HFFc6 (cell line): ENCODE results near the gene HSF5. TPM values are rescaled to one million over a fixed set of nuclear protein-coding genes. Genes with fewer than 3 reads are reported as not detected.
"Not testable (repeated sequence)": the region's sequence is repeated elsewhere in the genome, so short reads cannot be mapped to it uniquely, and the experiment has no call there.

Experiments used
- DNase-seq: peaks from one replicate; pipeline ENCODE4 v3.0.0-alpha.2; 2018
- H3K27ac Mint-ChIP-seq: 2 replicates; pipeline ENCODE4 v1.8.0; 2020; ENCODE audit warnings: mild to moderate bottlenecking, mixed read lengths
- H3K27me3 Mint-ChIP-seq: 2 replicates; pipeline ENCODE4 v1.8.0; 2021; ENCODE audit warnings: mild to moderate bottlenecking, moderate library complexity, mixed read lengths; ENCODE audit not compliant: insufficient read depth
- H3K36me3 Mint-ChIP-seq: 2 replicates; pipeline ENCODE4 v1.8.0; 2021; ENCODE audit warnings: low read depth, mixed read lengths
- H3K4me1 Mint-ChIP-seq: 2 replicates; pipeline ENCODE4 v1.8.0; 2020; ENCODE audit warnings: low read depth, mixed read lengths
- H3K4me3 Mint-ChIP-seq: 2 replicates; pipeline ENCODE4 v1.8.0; 2020; ENCODE audit warnings: mild to moderate bottlenecking, moderate library complexity, mixed read lengths
- H3K9me3 Mint-ChIP-seq: 2 replicates; pipeline ENCODE4 v1.8.0; 2020; ENCODE audit warnings: mild to moderate bottlenecking, mixed read lengths
- CTCF ChIP-seq: fragments of 200-600 bp; sonication (generic); IDR thresholded peaks from 2 replicates; pipeline ENCODE4 v1.5.0; 2021; ENCODE audit warnings: antibody characterized with exemption, mild to moderate bottlenecking
- total RNA-seq, 6 experiments: library from RNA; stranded (reverse); fragmentation: NEBNext Ultra II Directional; extraction: Animal tissue kit (Norgen Biotek cat#: 25700); gene quantifications; 2 replicates in 1 of 6; 3 replicates in 5 of 6; pipeline ENCODE4 v1.2.3, GENCODE V29; 2021

Gene HSF5
- total RNA-seq, 6 experiments from 2014 or later = not detected

- no peak for TF ChIP-seq CTCF
- Mint-ChIP-seq H3K27me3 (peaks cover 2% of the 10 kb centered on the region; the same call in 1 of the 2 replicates), H3K9me3 (no peaks in the 10 kb centered on the region), H3K27ac (no peak overlapping the region), H3K4me3 (no peak overlapping the region), H3K4me1 (peaks cover 8% of the 10 kb centered on the region), H3K36me3 (peaks cover 26% of the 10 kb centered on the region)
- DNase-seq = no peak
These were observed 20.3 kb upstream of the HSF5 start for GRCh38 chr17:58508341-58509067.

- Mint-ChIP-seq H3K27me3 (peaks cover 2% of the 10 kb centered on the region; the same call in 1 of the 2 replicates), H3K36me3 (peaks cover 26% of the 10 kb centered on the region), H3K9me3 (no peaks in the 10 kb centered on the region), H3K4me1 (no peaks in the 10 kb centered on the region), H3K4me3 (no peak overlapping the region), H3K27ac (no peak overlapping the region)
- DNase-seq = no peak
- no peak for TF ChIP-seq CTCF
These were observed 19.0 kb upstream of the HSF5 start for GRCh38 chr17:58507123-58507634.

- no peak for TF ChIP-seq CTCF
- H3K36me3 Mint-ChIP-seq = peaks cover 23% of the 10 kb centered on the region
- no peak overlapping the region for H3K27ac Mint-ChIP-seq
- no peaks in the 10 kb centered on the region for H3K9me3 Mint-ChIP-seq
- H3K4me1 Mint-ChIP-seq = no peaks in the 10 kb centered on the region
- no peak overlapping the region for H3K4me3 Mint-ChIP-seq
- DNase-seq = no peak
- peaks cover 2% of the 10 kb centered on the region; the same call in 1 of the 2 replicates for H3K27me3 Mint-ChIP-seq
These were observed 18.3 kb upstream of the HSF5 start for GRCh38 chr17:58506354-58507080.

- H3K4me1 Mint-ChIP-seq = no peaks in the 10 kb centered on the region
- H3K9me3 Mint-ChIP-seq = no peaks in the 10 kb centered on the region
- no peak for DNase-seq
- H3K27me3 Mint-ChIP-seq = peaks cover 2% of the 10 kb centered on the region; the same call in 1 of the 2 replicates
- H3K36me3 Mint-ChIP-seq = peaks cover 8% of the 10 kb centered on the region
- TF ChIP-seq CTCF = no peak
- no peak overlapping the region for H3K4me3 Mint-ChIP-seq
- H3K27ac Mint-ChIP-seq = no peak overlapping the region
These were observed 16.7 kb upstream of the HSF5 start for GRCh38 chr17:58504826-58505351.

- H3K4me3 Mint-ChIP-seq = no peak overlapping the region
- H3K27me3 Mint-ChIP-seq = peaks cover 4% of the 10 kb centered on the region; the same call in 1 of the 2 replicates
- H3K4me1 Mint-ChIP-seq = no peaks in the 10 kb centered on the region
- H3K9me3 Mint-ChIP-seq = no peaks in the 10 kb centered on the region
- no peak for TF ChIP-seq CTCF
- DNase-seq = no peak
- 0 out of 2 replicates have a peak, but pooled peaks cover 5% of the 10 kb centered on the region for H3K36me3 Mint-ChIP-seq
- no peak overlapping the region; the same call in 1 of the 2 replicates for H3K27ac Mint-ChIP-seq
These were observed 15.7 kb upstream of the HSF5 start for GRCh38 chr17:58503866-58504265.

GRCh38 chr17:58503134-58503533 is 14.9 kb upstream of the HSF5 start:
- not testable (repeated sequence) for H3K9me3 Mint-ChIP-seq, DNase-seq, H3K4me3 Mint-ChIP-seq, H3K4me1 Mint-ChIP-seq, H3K27me3 Mint-ChIP-seq, H3K36me3 Mint-ChIP-seq, H3K27ac Mint-ChIP-seq
